Fibroblast of lung (primary cell): ENCODE data around the gene ZBTB45. TPM values are rescaled to one million over a fixed set of nuclear protein-coding genes. Genes with fewer than 3 reads are reported as not detected.
A peak's percentile ranks its signal among the peaks of the same experiment; 100 is the strongest.

Experiments used
- DNase-seq, 2 donors: peaks; one replicate each; pipeline versions ENCODE4 v3.0.0 to v3.0.0-alpha.2; 2010; ENCODE audit warnings: low read depth in 2 of 2
- H2AFZ ChIP-seq: 2 replicates; pipeline ENCODE4 v1.5.1; 2012; ENCODE audit warnings: low read length, control low read depth, inconsistent platforms
- H3K27ac ChIP-seq: 2 replicates; pipeline ENCODE4 v1.5.1; 2011; ENCODE audit warnings: low read length, control low read depth; ENCODE audit not compliant: insufficient read depth
- H3K27me3 ChIP-seq: 2 replicates; pipeline ENCODE4 v1.5.1; 2011; ENCODE audit warnings: mild to moderate bottlenecking, low read length; ENCODE audit not compliant: control insufficient read depth, insufficient read depth
- H3K36me3 ChIP-seq: 2 replicates; pipeline ENCODE4 v1.5.1; 2011; ENCODE audit warnings: low read length; ENCODE audit not compliant: control insufficient read depth, insufficient read depth
- H3K4me1 ChIP-seq: 2 replicates; pipeline ENCODE4 v1.5.1; 2011; ENCODE audit warnings: low read length; ENCODE audit not compliant: control insufficient read depth, insufficient read depth; ENCODE audit errors: extremely low read depth
- H3K4me2 ChIP-seq: 2 replicates; pipeline ENCODE4 v1.5.1; 2011; ENCODE audit warnings: low read length, control low read depth; ENCODE audit not compliant: insufficient read depth; ENCODE audit errors: extremely low read depth
- H3K4me3 ChIP-seq, 4 experiments: fragments of 200-600 bp in 1 of 4; sonication (generic) in 1 of 4; replicated peaks in 1 of 4; 2 replicates each; pipeline ENCODE4 v1.5.1; 2011 to 2016; ENCODE audit warnings: low read length in 4 of 4, low read depth in 3 of 4, mild to moderate bottlenecking in 3 of 4, control low read depth in 2 of 4, inconsistent platforms in 1 of 4, mixed read lengths in 1 of 4; ENCODE audit not compliant: insufficient read depth in 1 of 4; ENCODE audit errors: control extremely low read depth in 1 of 4
- H3K79me2 ChIP-seq: 2 replicates; pipeline ENCODE4 v1.5.1; 2012; ENCODE audit warnings: mild to moderate bottlenecking, low read length, inconsistent platforms; ENCODE audit not compliant: control insufficient read depth, insufficient read depth
- H3K9ac ChIP-seq: 2 replicates; pipeline ENCODE4 v1.5.1; 2011; ENCODE audit warnings: mild to moderate bottlenecking, low read length, control low read depth; ENCODE audit not compliant: insufficient read depth
- H3K9me3 ChIP-seq: 2 replicates; pipeline ENCODE4 v1.5.1; 2012; ENCODE audit warnings: low read depth, low read length; ENCODE audit not compliant: control insufficient read depth, insufficient read depth
- H4K20me1 ChIP-seq: 2 replicates; pipeline ENCODE4 v1.5.1; 2011; ENCODE audit warnings: low read length; ENCODE audit not compliant: control insufficient read depth, insufficient read depth; ENCODE audit errors: extremely low read depth
- CTCF ChIP-seq, 2 donors: IDR thresholded peaks in 1 of 2; conservative IDR thresholded peaks in 1 of 2; 1 replicate in 1 of 2; 2 replicates in 1 of 2; pipeline ENCODE4 v1.5.1; 2011 to 2012; ENCODE audit warnings: low read length in 2 of 2, control low read depth in 1 of 2, inconsistent platforms in 1 of 2, low read depth in 1 of 2, mild to moderate bottlenecking in 1 of 2
- EZH2 ChIP-seq: IDR thresholded peaks from 2 replicates; pipeline ENCODE4 v1.5.1; 2012; ENCODE audit warnings: low read length, control low read depth, mild to moderate bottlenecking; ENCODE audit errors: missing control alignments
- polyA plus RNA-seq, 2 donors: library from polyadenylated mRNA; depleted of rRNA in 1 of 2; stranded (reverse) in 1 of 2; unstranded in 1 of 2; fragments of >200 nt; gene quantifications; 2 replicates each; pipeline ENCODE4 v1.2.1, GENCODE V29; 2011 to 2012; ENCODE audit warnings: missing spikeins in 1 of 2
- total RNA-seq: library from RNA; depleted of rRNA; stranded (reverse); fragments of >200 nt; gene quantifications from 2 replicates; pipeline ENCODE4 v1.2.1, GENCODE V29; 2014

ZBTB45 gene
- total and polyA plus RNA-seq, 2 donors (not counting 1 experiment from before 2014, with no cell fraction given): 3.1 to 5.9 TPM

GRCh38 chr19:58538257-58539168, 18.9 kb upstream of the ZBTB45 start:
- no peaks in the 10 kb centered on the region for H3K36me3 ChIP-seq
- no peak overlapping the region for H3K4me2 ChIP-seq
- H3K9me3 ChIP-seq: no peaks in the 10 kb centered on the region
- H3K27me3 ChIP-seq: peaks cover 31% of the 10 kb centered on the region
- H3K79me2 ChIP-seq: no peaks in the 10 kb centered on the region
- TF ChIP-seq CTCF (conservative IDR thresholded peaks at IDR 0.05 in 1 of 2, IDR thresholded peaks at IDR 0.05 in 1 of 2; ENCODE audit: low read depth in 1 of 2, low read length in 2 of 2): no peak
- peak; percentile 70 for TF ChIP-seq EZH2
- no peak for DNase-seq
- no peak overlapping the region for H3K4me3 ChIP-seq
- no peak overlapping the region for H3K9ac ChIP-seq
- no peaks in the 10 kb centered on the region for H3K4me1 ChIP-seq
- no peak overlapping the region for H2AFZ ChIP-seq
- H4K20me1 ChIP-seq: no peaks in the 10 kb centered on the region
- H3K27ac ChIP-seq: no peak overlapping the region

- Histone ChIP-seq H2AFZ (no peak overlapping the region), H3K4me2 (no peak overlapping the region), H3K4me3 (no peak overlapping the region), H3K9ac (no peak overlapping the region), H3K9me3 (no peaks in the 10 kb centered on the region), H4K20me1 (no peaks in the 10 kb centered on the region), H3K4me1 (no peaks in the 10 kb centered on the region), H3K27me3 (peaks cover 35% of the 10 kb centered on the region), H3K79me2 (no peaks in the 10 kb centered on the region), H3K36me3 (no peaks in the 10 kb centered on the region), H3K27ac (no peak overlapping the region)
- no peak for DNase-seq
- TF ChIP-seq EZH2 (no peak), CTCF (conservative IDR thresholded peaks at IDR 0.05 in 1 of 2, IDR thresholded peaks at IDR 0.05 in 1 of 2; ENCODE audit: low read depth in 1 of 2, low read length in 2 of 2) (no peak)
Measured at GRCh38 chr19:58536852-58537798, 17.5 kb upstream of the ZBTB45 start.

GRCh38 chr19:58535857-58536256, 16.2 kb upstream of the ZBTB45 start:
- Histone ChIP-seq H3K79me2 (no peaks in the 10 kb centered on the region), H3K4me2 (no peak overlapping the region), H3K27ac (no peak overlapping the region), H3K4me1 (no peaks in the 10 kb centered on the region), H4K20me1 (no peaks in the 10 kb centered on the region), H3K27me3 (peaks cover 45% of the 10 kb centered on the region), H3K36me3 (no peaks in the 10 kb centered on the region), H3K4me3 (no peak overlapping the region), H3K9me3 (no peaks in the 10 kb centered on the region), H3K9ac (no peak overlapping the region), H2AFZ (no peak overlapping the region)
- TF ChIP-seq EZH2 (no peak), CTCF (conservative IDR thresholded peaks at IDR 0.05 in 1 of 2, IDR thresholded peaks at IDR 0.05 in 1 of 2; ENCODE audit: low read depth in 1 of 2, low read length in 2 of 2) (no peak)
- no peak for DNase-seq
